ENCODE results near the gene MAPKAPK3. TPM values are rescaled to one million over a fixed set of nuclear protein-coding genes. Genes with fewer than 3 reads are reported as not detected.

MAPKAPK3 gene
- total RNA-seq, 1 donor from 2014 or later = 38.1 TPM

- peaks cover 0 to 10% of the 10 kb centered on the region in 2 donors for H3K36me3 ChIP-seq
- H3K27me3 ChIP-seq = no peaks in the 10 kb centered on the region
- no peak for TF ChIP-seq POLR2AphosphoS5 (IDR thresholded peaks at IDR 0.05; ENCODE audit: insufficient read depth in 1 of 2, low read depth in 1 of 2)
- no peaks in the 10 kb centered on the region for H3K9me3 ChIP-seq
- peak overlapping the region; percentile 79 to 89 for H3K4me3 ChIP-seq
- DNase-seq (ENCODE audit: extremely low spot score in 2 of 2) = no peak
- H3K4me1 ChIP-seq = peaks cover 82% of the 10 kb centered on the region
- H3K27ac ChIP-seq = peak overlapping the region; percentile 91
- intact Hi-C loops (cut with DNase I) = no loop called here
Observed at GRCh38 chr3:50609071-50609762, 7.7 kb upstream of the MAPKAPK3 start.

GRCh38 chr3:50609763-50610085 is 7.2 kb upstream of the MAPKAPK3 start:
- H3K27me3 ChIP-seq = no peaks in the 10 kb centered on the region
- H3K4me3 ChIP-seq = peak overlapping the region; percentile 79 to 89
- intact Hi-C loops (cut with DNase I) = no loop called here
- H3K9me3 ChIP-seq = no peaks in the 10 kb centered on the region
- H3K4me1 ChIP-seq = peaks cover 77% of the 10 kb centered on the region
- TF ChIP-seq CTCF (IDR thresholded peaks at IDR 0.05) = no peak
- TF ChIP-seq POLR2AphosphoS5 (IDR thresholded peaks at IDR 0.05; ENCODE audit: insufficient read depth in 1 of 2, low read depth in 1 of 2) = no peak
- TF ChIP-seq POLR2A (IDR thresholded peaks at IDR 0.05) = no peak
- peaks cover 0 to 10% of the 10 kb centered on the region in 2 donors for H3K36me3 ChIP-seq
- DNase-seq (ENCODE audit: extremely low spot score in 2 of 2) = no peak
- peak overlapping the region; percentile 91 for H3K27ac ChIP-seq

GRCh38 chr3:50610181-50610971 is 6.6 kb upstream of the MAPKAPK3 start:
- Histone ChIP-seq H3K4me3 (peak overlapping the region; percentile 79 to 89), H3K36me3 (peaks cover 0 to 10% of the 10 kb centered on the region in 2 donors), H3K27me3 (no peaks in the 10 kb centered on the region), H3K27ac (peak overlapping the region; percentile 91), H3K9me3 (no peaks in the 10 kb centered on the region), H3K4me1 (peaks cover 71% of the 10 kb centered on the region)
- no peak for TF ChIP-seq POLR2A (IDR thresholded peaks at IDR 0.05)
- TF ChIP-seq CTCF (IDR thresholded peaks at IDR 0.05) = no peak
- TF ChIP-seq POLR2AphosphoS5 (IDR thresholded peaks at IDR 0.05; ENCODE audit: insufficient read depth in 1 of 2, low read depth in 1 of 2) = peak in 1 of 2 donors; percentile 8
- no peak for DNase-seq (ENCODE audit: extremely low spot score in 2 of 2)
- intact Hi-C loops (cut with DNase I) = no loop called here

- Histone ChIP-seq H3K27ac (peak overlapping the region; percentile 91), H3K4me3 (peak overlapping the region; percentile 79 to 89), H3K9me3 (no peaks in the 10 kb centered on the region), H3K4me1 (peaks cover 69% of the 10 kb centered on the region), H3K27me3 (no peaks in the 10 kb centered on the region), H3K36me3 (peaks cover 0 to 10% of the 10 kb centered on the region in 2 donors)
- TF ChIP-seq CTCF (IDR thresholded peaks at IDR 0.05) (peak in 1 of 3 experiments; percentile 13), POLR2AphosphoS5 (IDR thresholded peaks at IDR 0.05; ENCODE audit: insufficient read depth in 1 of 2, low read depth in 1 of 2) (no peak)
- DNase-seq (ENCODE audit: extremely low spot score in 2 of 2) = no peak
- intact Hi-C loops (cut with DNase I) = no loop called here
Observed at GRCh38 chr3:50610992-50611463, 5.9 kb upstream of the MAPKAPK3 start.

- peak in 1 of 2 donors; percentile 98 for DNase-seq (ENCODE audit: extremely low spot score in 2 of 2)
- intact Hi-C loops (cut with DNase I) = loop anchor here (1.0 kb wide), 1 partner anchor 40 kb away; no protein-coding TSS in a partner anchor
- Histone ChIP-seq H3K4me3 (peak within 1 kb of the TSS; percentile 79 to 89), H3K27ac (peak within 1 kb of the TSS; percentile 91), H3K4me1 (peaks cover 68% of the 10 kb centered on the region), H3K36me3 (peaks cover 0 to 10% of the 10 kb centered on the region in 2 donors), H3K27me3 (no peaks in the 10 kb centered on the region), H3K9me3 (no peaks in the 10 kb centered on the region)
- TF ChIP-seq POLR2AphosphoS5 (IDR thresholded peaks at IDR 0.05; ENCODE audit: insufficient read depth in 1 of 2, low read depth in 1 of 2) (peak; percentile 91), CTCF (IDR thresholded peaks at IDR 0.05) (peak in 2 of 3 experiments; percentile 5 to 25), POLR2A (IDR thresholded peaks at IDR 0.05) (peak in 1 of 2 donors; percentile 90)
Observed at GRCh38 chr3:50611464-50612233, 5.3 kb upstream of the MAPKAPK3 start, which contains the start of gene CISH. Gene CISH (minus strand): TSS chr3:50611774. CDS start chr3:50611650, 124 bp downstream.

All from vagina (tissue), 2 donors.